Activated CD4-positive, alpha-beta T cell treated with anti-CD3 and anti-CD28 coated beads, Interleukin-2, amount 50 U/mL, for 24 hours (primary cell): Measurements from ENCODE around the gene DAZ2.
"Not testable (repeated sequence)": the region's sequence is repeated elsewhere in the genome, so short reads cannot be mapped to it uniquely, and the experiment has no call there.

ENCODE experiments used
- DNase-seq, 2 donors: peaks; one replicate each; pipeline ENCODE4 v3.0.0-alpha.2; 2020; ENCODE audit warnings: low read depth in 1 of 2, low spot score in 1 of 2

Gene DAZ2

GRCh38 chrY:23219233-23219632, at the start of gene DAZ2:
Gene DAZ2, plus strand, starts transcription at chrY:23219533. Its CDS starts 208 bp downstream, at chrY:23219741.
- not testable (repeated sequence) for DNase-seq

- not testable (repeated sequence) for DNase-seq
Observed at GRCh38 chrY:23198908-23199307, 20.4 kb upstream of the DAZ2 start, which contains the start of gene DAZ1. Gene DAZ1, minus strand, starts transcription at chrY:23199008. Its CDS starts 208 bp downstream, at chrY:23198800.

GRCh38 chrY:23207455-23207854, 11.9 kb upstream of the DAZ2 start:
- not testable (repeated sequence) for DNase-seq

GRCh38 chrY:23209802-23210495, 9.4 kb upstream of the DAZ2 start:
- DNase-seq, result not testable (repeated sequence)

- DNase-seq, result not testable (repeated sequence)
Observed at GRCh38 chrY:23210681-23211080, 8.7 kb upstream of the DAZ2 start.
